Measurements from ENCODE around the gene LAYN. TPM values are rescaled to one million over a fixed set of nuclear protein-coding genes. Genes with fewer than 3 reads are reported as not detected.

The LAYN gene
- polyA plus RNA-seq, 1 of the 3 experiments (the other 2 are of a cell fraction) = 366 TPM

- Histone ChIP-seq H3K9me3 (no peaks in the 10 kb centered on the region), H3K79me2 (ENCODE audit: insufficient read depth) (peaks cover 45% of the 10 kb centered on the region), H4K20me1 (ENCODE audit: insufficient read depth) (peaks cover 12% of the 10 kb centered on the region), H3K4me3 (ENCODE audit: low read depth in 2 of 2, low read length in 1 of 2) (no peak overlapping the region), H3K4me2 (no peak overlapping the region), H3K27ac (ENCODE audit: low read depth in 2 of 2, low read length in 1 of 2) (no peak overlapping the region; a peak in 1 of 4 replicates), H3K9me2 (no peaks in the 10 kb centered on the region), H3K9ac (no peak overlapping the region), H3K36me3 (replicated peaks in 1 of 2; ENCODE audit: control insufficient read depth in 1 of 2, insufficient read depth in 2 of 2, low read length in 1 of 2) (peaks cover 7 to 20% of the 10 kb centered on the region in 2 experiments), H3K27me3 (ENCODE audit: insufficient read depth) (no peaks in the 10 kb centered on the region), H2AFZ (ENCODE audit: low read depth) (no peak overlapping the region), H3K4me1 (ENCODE audit: control insufficient read depth in 1 of 2, insufficient read depth in 2 of 2, low read depth in 1 of 2, low read length in 1 of 2) (peaks cover 16 to 34% of the 10 kb centered on the region in 2 experiments; a peak in 2 of 4 replicates), H3F3A (replicated peaks; ENCODE audit: insufficient read depth) (peaks cover 13% of the 10 kb centered on the region)
- CTCF ChIA-PET = interaction anchor here (1.0 to 1.4 kb wide), 2 partner anchors 24 to 238 kb away, joined by 3 read pairs; no protein-coding TSS in a partner anchor
- POLR2A ChIA-PET = no interaction called here
- 79% methylated on average over 1 of the region's 1 CpG for WGBS (ENCODE audit: low lambda C conversion rate)
- TF ChIP-seq JUND (IDR thresholded peaks at IDR 0.05) (no peak), TCF12 (IDR thresholded peaks at IDR 0.05) (no peak), MAX (IDR thresholded peaks at IDR 0.05; ENCODE audit: low read depth) (no peak), CTCF (IDR thresholded peaks at IDR 0.05) (no peak), EZH2phosphoT487 (IDR thresholded peaks at IDR 0.05; ENCODE audit: borderline replicate concordance, low read depth) (no peak), TEAD4 (IDR thresholded peaks at IDR 0.05; ENCODE audit: borderline replicate concordance, insufficient read depth) (no peak), NFIC (IDR thresholded peaks at IDR 0.05; ENCODE audit: borderline replicate concordance) (no peak), ZBTB33 (IDR thresholded peaks at IDR 0.05; ENCODE audit: borderline replicate concordance, low read depth) (no peak), SMC3 (IDR thresholded peaks at IDR 0.05; ENCODE audit: low read depth, low read length) (no peak), IRF3 (IDR thresholded peaks at IDR 0.05; ENCODE audit: low read depth, low read length) (no peak), POLR2AphosphoS5 (IDR thresholded peaks at IDR 0.05; ENCODE audit: low read depth, low read length) (no peak), USF2 (IDR thresholded peaks at IDR 0.05; ENCODE audit: borderline replicate concordance, low read depth, low read length) (no peak), NRF1 (IDR thresholded peaks at IDR 0.05; ENCODE audit: low read depth, low read length) (no peak)
- no peak for DNase-seq
Measured at GRCh38 chr11:111538407-111539114, 2.0 kb upstream of the LAYN start.
